HG02943 (cell line): ENCODE data around the gene VWA5A.
"Not testable (repeated sequence)": the region's sequence is repeated elsewhere in the genome, so short reads cannot be mapped to it uniquely, and the experiment has no call there.

Source experiments
- ATAC-seq: cut with Tn5 transposase; IDR thresholded peaks from one replicate; pipeline ENCODE4 v1.9.1; 2021; ENCODE audit warnings: mild to moderate bottlenecking, low read depth, moderate library complexity; ENCODE audit not compliant: unreplicated experiment

The VWA5A gene

DNA sequence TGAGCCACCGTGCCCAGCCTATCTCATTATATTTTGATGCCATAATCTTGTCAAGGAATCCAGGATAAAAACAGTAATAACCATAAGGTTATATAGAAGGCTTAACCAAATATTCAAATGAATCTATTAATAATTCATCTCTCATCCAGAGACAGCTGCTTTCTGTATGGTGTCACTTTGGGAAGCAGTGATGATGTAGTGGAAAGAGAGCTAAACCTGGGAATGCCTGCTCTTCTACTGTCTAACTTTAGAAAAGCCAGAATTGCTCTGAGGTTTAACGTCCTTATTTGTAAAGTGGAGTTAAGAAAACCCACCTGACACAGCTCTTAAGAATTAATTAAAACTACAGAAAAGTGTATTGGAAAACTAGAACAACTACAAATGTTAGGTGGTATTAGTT, 38.6 kb downstream of the VWA5A start:
- no peak for ATAC-seq

DNA sequence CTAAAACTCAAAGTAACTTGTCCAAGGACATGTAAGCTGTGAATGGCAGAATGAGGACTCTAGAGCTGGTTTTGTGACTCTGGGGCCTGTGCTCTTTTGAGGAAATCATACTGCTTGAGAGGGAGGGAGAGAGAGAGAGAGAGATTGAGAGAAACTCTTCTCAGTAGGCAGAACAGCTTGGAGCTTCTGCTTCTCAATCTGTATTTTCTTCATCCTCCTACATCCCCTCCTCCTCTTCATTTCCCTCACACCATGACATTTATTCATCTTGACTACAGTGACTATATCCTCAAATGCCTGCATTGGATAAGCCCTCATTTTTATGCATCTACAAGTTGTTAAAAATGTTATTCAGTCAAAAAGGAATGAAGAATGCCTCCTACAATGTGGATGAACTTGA, 44.2 kb downstream of the VWA5A start:
- ATAC-seq, result no peak

DNA sequence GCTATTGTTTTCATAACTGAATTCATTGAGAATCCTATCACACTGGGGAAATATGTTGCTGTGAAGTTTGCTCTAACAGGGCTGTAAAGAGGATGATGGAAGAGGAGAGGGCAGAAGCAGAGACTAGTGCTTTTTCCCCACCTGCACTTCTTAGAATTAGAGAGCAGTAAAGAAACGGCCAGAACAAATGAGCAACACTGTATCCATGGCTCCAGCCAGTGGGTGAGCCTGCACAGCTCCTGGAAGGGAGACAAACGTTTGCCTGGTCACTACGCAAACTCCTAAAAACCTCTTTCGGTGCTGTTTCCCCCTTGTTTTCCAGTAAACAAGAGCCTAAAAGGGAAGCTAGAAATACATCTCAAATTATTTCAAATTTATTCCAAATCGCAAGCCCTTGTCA, 45.7 kb downstream of the VWA5A start:
- ATAC-seq, result no peak

DNA sequence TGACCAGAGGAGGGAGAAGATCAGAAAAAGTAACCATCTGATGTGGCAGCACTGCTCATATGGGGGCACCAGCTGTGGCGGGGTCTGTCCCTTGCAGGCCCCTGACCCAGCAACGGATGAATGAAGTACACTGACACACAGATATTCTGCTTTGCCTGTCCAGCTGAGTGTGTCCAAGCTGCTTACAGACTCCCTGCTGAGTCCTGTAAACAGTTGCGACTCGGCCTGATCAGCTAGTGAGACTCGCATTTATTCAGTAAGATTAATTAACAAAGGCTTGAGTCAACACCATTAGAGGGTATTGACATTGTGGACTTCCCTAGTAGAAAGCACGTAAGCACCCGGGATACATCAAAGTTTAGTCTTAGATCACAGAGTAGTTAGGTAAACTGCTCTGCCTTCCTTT, 52.6 kb downstream of the VWA5A start:
- no peak for ATAC-seq

DNA sequence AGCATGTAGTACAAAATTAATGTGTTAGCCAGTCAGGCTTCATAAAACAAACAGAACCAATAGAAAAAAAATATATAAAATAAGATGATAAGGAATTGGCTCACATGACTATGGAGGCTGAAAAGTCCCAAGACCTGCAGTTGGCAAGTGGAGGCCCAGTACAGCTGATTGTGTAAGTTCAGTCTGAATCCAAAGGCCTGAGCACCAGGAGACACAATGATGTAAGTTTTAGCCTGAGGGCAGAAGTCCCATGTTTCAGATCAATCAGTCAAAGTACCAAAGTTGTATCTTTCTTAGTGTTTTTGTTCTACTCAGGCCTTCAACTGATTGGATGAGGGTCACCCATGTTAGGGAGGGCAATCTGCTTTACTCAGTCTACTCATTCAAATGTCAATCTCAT, 53.5 kb downstream of the VWA5A start:
- ATAC-seq, result no peak

DNA sequence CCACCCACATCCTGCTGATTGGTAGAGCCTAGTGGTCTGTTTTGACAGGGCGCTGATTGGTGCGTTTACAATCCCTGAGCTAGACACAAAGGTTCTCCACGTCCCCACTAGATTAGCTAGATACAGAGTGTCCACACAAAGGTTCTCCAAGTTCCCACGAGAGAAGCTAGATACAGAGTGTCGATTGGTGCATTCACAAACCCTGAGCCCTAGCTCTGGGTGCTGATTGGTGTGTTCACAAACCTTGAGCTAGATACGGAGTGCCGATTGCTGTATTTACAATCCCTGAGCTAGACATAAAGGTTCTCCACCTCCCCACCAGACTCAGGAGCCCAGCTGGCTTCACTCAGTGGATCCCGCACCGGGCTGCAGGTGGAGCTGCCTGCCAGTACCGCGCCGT, 55.1 kb downstream of the VWA5A start:
- not testable (repeated sequence) for ATAC-seq

DNA sequence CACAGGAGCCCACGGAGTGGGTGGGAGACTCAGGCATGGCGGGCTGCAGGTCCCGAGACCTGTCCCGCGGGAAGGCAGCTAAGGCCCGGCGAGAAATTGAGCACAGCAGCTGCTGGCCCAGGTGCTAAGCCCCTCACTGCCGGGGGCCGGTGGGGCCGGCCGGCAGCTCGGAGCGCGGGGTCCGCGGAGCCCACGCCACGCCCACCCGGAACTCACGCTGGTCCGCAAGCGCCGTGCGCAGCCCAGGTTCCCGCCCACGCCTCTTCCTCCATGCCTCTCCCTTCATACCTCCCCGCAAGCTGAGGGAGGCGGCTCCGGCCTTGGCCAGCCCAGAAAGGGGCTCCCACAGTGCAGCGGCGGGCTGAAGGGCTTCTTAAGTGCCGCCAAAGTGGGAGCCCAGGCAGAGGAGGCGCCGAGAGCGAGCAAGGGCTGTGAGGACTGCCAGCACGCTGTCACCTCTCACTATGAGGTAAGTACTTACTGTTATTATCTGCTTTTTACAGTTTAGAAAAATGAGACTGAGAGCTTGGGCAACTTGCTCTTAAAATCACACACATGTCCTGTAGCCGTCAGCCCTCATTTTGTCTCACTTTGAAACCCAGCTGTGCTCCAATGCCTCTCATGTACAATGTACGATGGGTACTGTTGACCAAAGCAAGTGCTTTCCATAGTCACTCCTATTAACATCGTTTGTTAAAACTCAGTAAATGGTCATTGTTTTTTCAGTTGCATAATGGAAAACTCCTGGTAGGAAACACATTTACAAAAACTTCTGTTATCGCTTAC, 55.7 kb downstream of the VWA5A start:
- no peak for ATAC-seq

DNA sequence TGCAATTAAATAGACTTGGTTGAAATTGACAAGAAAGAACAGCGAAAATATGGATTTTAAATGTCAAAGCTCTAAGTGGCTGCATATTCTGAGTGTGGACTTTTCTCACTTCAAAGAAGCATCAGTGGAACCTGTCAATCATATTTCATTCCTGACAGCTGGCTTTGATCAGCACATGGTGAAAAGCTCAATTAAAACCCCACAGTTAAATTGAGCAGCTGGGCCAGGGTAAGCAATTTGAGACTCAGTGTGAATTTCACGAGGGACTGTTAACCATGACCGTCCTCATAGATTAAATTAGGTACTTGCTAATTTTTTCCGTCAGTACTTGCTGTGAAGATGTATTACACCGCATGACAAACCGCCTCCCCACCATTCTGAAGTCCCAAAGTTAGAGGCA, 56.9 kb downstream of the VWA5A start:
- ATAC-seq, result no peak

DNA sequence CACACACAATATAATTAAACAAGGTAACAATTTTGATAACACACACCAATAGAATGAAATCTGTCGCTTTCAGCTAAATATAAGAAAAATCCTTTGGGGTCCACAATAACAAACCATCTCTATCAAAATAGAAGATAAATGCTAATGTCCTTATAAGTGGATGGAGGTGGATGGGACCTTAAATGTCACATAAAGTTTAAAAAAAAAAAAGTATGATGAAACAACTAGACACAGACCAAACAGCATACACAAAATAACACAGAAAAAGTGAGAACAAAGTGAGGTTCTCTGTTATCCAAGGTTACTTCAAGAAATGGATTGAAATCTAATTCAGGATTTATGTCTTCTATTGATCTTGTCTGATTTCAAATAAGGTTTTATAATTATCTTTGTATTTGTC, 57.3 kb downstream of the VWA5A start:
- no peak for ATAC-seq

DNA sequence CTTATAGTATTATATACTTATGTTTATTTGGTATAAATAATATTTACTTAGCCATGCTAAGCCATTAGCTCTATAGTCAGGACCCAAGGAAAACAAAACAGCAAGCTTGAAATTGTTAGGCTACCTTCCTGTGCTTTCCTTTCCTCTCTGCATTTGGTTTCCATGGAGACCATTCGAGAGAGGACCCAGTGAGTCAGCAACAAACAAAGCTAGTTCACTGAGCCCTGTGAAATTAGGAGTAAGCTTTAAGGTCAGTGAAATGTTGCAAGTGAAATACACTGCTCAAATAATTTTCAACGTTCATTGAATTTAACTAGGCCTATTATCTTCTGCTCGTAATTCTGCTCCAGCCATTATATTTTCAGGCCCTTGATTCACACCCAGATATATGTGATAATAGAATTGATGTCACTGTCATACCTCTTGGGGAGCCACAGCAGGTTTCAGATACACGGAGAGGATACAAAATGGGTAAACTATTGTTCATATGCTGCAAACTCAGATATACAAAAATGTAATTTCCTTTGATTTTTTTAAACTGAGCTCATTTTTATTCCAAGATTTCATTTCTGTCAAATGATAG, 58.8 kb downstream of the VWA5A start:
- no peak for ATAC-seq

DNA sequence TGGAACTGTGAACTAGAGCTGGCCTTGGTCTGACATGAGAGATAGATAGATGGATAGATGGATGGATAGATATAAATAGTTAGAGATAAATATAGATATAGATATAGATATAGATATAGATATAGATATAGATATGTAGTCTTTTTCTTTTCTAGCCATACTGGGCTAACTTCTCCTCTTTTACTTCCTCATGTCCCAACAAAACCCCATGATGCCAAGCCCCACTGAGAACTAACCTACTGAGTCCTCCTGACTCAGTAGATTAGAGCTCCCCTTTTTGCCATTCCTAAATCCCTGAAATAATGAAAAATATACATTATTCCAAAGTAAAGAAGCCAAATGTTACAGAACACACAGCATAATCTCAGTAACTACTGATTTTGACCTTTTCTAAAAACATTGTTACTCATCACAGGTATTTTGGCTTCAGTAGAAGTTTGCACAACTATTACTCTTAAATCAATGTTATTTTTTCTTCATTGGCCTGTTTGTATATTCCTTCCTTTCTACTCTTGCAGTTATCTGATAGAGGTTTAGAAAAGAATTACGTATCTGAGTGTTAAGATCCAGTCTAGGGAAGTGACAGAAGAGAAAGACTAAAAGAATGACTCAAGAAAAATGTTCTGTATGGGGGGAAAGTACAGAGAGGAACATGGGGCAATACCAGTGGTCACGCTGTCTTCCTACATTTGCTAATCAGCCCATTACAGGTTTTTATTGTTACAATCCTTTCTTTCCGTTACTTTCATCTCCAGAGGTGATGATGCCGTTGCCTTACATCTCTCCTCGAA, 61.9 kb downstream of the VWA5A start:
- no peak for ATAC-seq

DNA sequence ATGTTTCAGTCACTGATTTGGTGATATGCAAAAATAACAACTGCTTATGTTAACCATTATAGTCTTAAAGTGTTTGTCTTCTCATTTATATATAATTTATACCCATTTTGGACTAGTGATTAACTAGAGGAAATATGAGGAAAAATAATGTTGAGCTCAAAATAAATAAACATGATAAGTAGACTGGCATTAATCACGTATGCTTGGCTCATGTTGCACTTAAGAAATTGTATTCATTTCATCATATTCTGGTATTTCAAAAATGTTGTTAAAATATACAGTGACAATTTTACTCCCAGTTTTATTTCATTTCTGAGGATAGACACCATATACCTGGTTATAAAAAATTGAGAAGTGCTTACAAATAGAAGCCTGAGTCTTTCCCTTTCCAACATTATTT, 64.1 kb downstream of the VWA5A start:
- no peak for ATAC-seq

DNA sequence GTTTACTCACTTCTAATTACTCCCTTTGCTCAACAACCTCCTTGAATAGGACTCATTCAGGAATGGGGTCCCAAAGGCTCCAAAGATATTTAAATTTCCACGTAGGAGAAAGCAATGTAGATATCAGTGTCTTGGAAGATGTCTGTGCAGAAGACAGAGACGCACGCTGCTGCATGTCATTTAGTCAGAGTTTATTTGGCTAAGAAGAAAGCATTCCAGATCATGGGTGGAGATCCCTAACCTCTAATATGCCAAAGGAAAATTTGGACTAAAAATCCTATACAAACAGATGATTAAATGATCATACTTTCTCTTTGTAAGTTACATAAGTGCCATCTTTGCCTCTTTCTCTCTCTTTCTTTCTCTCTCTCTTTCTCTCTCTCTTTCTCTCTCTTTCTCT, 67.8 kb downstream of the VWA5A start, which contains the start of gene OR10D3:
TSS of gene OR10D3 (plus strand) at position 278 of the 400 bp plus-strand sequence. CDS start 1,925 bp downstream, outside the sequence.
- no peak for ATAC-seq

DNA sequence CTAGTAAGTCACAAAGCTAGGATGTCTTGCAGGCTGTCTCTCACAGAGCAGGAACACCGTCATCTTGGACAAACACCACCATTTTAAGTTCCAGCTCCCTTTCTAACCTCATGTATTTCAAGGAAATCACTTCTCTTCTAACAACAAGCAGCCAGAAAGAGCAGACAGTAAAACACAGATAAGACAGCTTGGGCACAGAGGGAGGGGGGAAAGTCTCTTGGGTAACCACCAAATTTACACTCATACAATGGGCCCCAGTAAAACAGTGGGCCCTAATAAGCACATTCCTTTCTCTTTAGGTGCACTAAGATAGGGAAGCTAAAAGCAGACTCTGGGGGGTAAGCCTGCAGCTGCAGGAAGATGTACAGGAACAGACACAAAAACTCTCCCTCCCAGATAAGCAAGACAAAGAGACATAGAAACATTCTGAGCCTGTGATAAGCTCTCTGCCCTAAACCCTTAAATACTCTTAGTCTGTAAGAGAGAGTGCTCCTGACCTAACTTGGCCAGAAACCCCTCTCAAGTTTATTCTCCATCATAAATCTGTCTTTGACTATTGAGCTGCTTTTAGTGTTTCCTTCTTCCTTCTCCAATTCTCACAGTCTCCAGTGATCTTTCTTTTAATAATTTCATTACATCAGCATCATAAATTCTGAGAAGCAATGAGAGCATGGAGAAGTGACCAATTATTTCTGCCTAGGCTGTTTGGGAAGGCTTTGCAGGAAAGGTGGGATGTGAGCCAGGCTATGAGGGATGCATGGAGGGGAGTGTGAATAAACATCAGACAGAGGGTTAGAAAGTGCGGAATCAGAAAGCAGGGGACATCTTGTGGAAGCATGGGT, 75.3 kb downstream of the VWA5A start:
- no peak for ATAC-seq

DNA sequence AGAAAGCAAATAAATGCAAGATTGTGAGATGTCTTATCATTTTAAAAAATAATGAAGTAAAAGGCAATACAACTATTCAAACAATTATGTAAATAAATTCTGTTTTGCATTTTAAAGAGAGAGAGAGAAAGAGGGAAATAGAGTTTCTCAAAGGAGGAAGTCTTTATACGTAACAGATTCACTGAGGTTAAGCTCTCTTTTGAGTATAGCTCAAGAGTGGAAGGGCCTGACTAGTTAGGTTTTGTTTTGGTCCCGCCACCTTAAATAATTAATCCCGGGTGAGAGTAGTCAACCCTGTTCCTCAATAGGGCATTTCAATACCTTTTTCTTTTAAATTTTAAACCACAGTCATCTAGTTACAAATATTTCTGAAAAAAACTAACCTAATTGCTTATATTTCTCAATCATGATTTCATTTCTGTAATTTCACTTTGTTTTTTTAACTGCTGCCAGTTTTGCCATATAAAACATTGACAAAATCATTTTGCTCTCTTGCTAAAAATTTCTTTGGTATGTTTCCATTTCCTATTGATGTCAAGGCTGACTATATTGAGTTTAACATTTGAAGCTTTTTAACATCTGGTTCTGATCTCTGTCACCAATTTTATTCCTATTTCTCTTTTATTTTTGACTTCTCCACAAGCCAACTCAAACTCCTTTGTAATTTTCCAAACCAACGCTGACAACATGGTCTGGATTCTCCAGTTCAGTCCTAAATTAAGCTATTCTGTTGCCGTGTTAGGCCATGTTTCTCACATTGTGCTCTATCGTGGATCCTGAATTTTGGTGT, 78.2 kb downstream of the VWA5A start:
- ATAC-seq, result peak; percentile 79

DNA sequence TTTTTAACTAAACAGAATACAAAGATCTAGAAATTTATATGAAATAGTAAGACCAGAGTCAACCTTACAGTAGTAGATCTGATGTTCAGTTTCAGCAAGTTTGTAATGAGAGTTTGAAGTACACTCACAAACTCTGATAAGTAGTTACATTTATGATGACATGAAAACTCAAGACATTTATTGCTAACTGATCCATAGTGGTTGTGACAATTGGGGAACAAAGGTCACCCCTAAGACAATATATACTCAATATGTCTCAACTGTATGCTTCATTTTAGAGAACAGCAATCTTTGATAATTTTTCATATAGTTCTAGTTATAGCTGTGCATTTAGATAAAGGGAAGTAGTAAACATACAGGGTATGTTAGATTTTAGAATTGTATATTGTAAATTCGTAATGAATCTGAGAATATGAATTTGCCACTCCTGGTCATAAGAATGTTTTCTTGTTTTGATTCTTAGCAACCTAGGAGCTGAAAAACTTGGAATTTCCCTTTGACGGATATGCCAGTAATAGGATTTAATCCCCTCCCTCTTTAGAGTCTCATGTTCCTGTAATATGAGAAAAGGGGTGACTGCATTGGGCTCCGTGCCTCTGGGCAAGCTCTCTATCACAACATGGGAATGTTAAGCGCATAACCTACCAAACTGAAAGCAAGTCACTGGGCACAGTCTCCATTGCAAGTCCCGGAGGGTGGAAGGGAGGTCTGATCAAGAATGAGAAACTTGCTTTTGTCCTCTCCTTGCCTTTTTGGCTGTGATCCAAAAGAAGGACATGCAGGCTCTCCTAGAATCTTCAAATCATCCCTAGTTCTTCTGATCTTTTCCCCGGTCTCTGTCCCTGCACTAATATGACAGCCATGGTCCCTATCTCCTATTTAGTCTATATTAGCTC, 79.3 kb downstream of the VWA5A start:
- ATAC-seq, result no peak

DNA sequence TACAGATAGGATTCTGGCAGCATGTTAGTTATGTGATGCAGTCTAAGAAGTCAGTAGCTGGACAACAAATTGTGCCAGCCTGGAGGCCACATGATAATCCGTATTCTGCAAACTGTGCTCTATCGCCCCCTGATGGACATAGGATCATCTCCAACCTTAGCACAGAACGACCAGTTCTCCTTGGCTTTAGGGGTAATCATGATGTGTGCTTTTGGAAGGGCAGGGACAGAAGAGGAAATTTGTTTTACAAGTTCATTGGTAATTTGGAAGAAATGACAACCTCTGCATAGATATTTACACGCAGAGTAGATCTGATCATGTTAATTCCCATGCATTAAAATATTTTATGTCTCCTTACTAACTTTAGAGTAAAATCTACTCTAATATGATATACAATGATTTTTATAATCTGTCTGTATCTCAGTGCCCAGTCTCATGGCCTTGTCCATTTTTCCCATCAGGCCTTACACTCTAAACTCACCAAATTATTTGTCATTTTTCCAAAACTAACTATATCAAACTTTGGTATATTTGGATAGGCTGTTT, 80.0 kb downstream of the VWA5A start:
- peak; percentile 78 for ATAC-seq
